Hepatocyte (in vitro differentiated cells): ENCODE measurements around the gene LRRFIP1. TPM values are rescaled to one million over a fixed set of nuclear protein-coding genes. Genes with fewer than 3 reads are reported as not detected.
A peak's percentile ranks its signal among the peaks of the same experiment; 100 is the strongest.

ENCODE experiments used
- DNase-seq: peaks from one replicate; pipeline ENCODE4 v3.0.0-alpha.2; 2016; ENCODE audit warnings: low spot score
- H2AFZ ChIP-seq: fragments of 200-600 bp; sonication (generic); 2 replicates; pipeline ENCODE4 v1.6.0; 2016; ENCODE audit warnings: antibody characterized with exemption, mild to moderate bottlenecking
- H3K27ac ChIP-seq: fragments of 200-600 bp; sonication (generic); 2 replicates; pipeline ENCODE4 v1.5.1; 2016; ENCODE audit warnings: mild to moderate bottlenecking
- H3K27me3 ChIP-seq: fragments of 200-600 bp; sonication (generic); 2 replicates; pipeline ENCODE4 v1.6.1; 2016
- H3K36me3 ChIP-seq: fragments of 200-600 bp; sonication (generic); replicated peaks from 2 replicates; pipeline ENCODE4 v1.5.1; 2016; ENCODE audit warnings: low read depth; ENCODE audit not compliant: insufficient read depth
- H3K4me1 ChIP-seq: fragments of 200-600 bp; sonication (generic); 2 replicates; pipeline ENCODE4 v1.5.1; 2016; ENCODE audit warnings: mild to moderate bottlenecking, moderate library complexity; ENCODE audit not compliant: insufficient read depth
- H3K4me2 ChIP-seq: fragments of 200-600 bp; sonication (generic); 2 replicates; pipeline ENCODE4 v1.6.0; 2016
- H3K4me3 ChIP-seq: fragments of 200-600 bp; sonication (generic); 2 replicates; pipeline ENCODE4 v1.5.1; 2016; ENCODE audit warnings: mild to moderate bottlenecking
- H3K79me2 ChIP-seq: fragments of 200-600 bp; sonication (generic); 2 replicates; pipeline ENCODE4 v1.6.0; 2017; ENCODE audit warnings: mild to moderate bottlenecking
- H3K9me2 ChIP-seq: fragments of 200-600 bp; sonication (generic); replicated peaks from 2 replicates; pipeline ENCODE4 v1.6.0; 2017; ENCODE audit warnings: mild to moderate bottlenecking; ENCODE audit not compliant: insufficient read depth
- H3K9me3 ChIP-seq: fragments of 200-600 bp; sonication (generic); 2 replicates; pipeline ENCODE4 v1.5.1; 2016; ENCODE audit warnings: low read depth, mild to moderate bottlenecking
- H4K20me1 ChIP-seq: fragments of 200-600 bp; sonication (generic); 2 replicates; pipeline ENCODE4 v1.6.0; 2016; ENCODE audit warnings: mild to moderate bottlenecking; ENCODE audit not compliant: insufficient read depth, poor library complexity, severe bottlenecking
- CTCF ChIP-seq: fragments of 200-600 bp; sonication (generic); IDR thresholded peaks from 2 replicates; pipeline ENCODE4 v1.5.1; 2016; ENCODE audit warnings: antibody characterized with exemption, mild to moderate bottlenecking; ENCODE audit not compliant: poor library complexity
- EZH2 ChIP-seq: fragments of 200-600 bp; sonication (generic); IDR thresholded peaks from 2 replicates; pipeline ENCODE4 v1.6.1; 2016; ENCODE audit warnings: antibody characterized with exemption, mild to moderate bottlenecking, borderline replicate concordance
- EZH2phosphoT487 ChIP-seq: fragments of 200-600 bp; sonication (generic); IDR thresholded peaks from one replicate; pipeline ENCODE4 v1.6.1; 2018; ENCODE audit warnings: antibody characterized with exemption, mild to moderate bottlenecking, low read depth, moderate library complexity; ENCODE audit not compliant: unreplicated experiment, severe bottlenecking
- WGBS: methylation state at CpG from one replicate; pipeline ENCODE4 v1.1.6; 2016; ENCODE audit warnings: low lambda C conversion rate; ENCODE audit errors: missing lambda C conversion rate; 5-methylcytosine and 5-hydroxymethylcytosine counted together
- polyA plus RNA-seq: library from polyadenylated mRNA; unstranded; fragments of >200 nt; fragmentation: Nextera tagmentation; extraction: Ambion mirVana; gene quantifications from 2 replicates; pipeline ENCODE4 v1.2.1, GENCODE V29; 2016
- total RNA-seq: library from RNA; depleted of rRNA; stranded (reverse); fragments of >200 nt; gene quantifications from 2 replicates; pipeline ENCODE4 v1.2.3, GENCODE V29; 2014

The LRRFIP1 gene
- total and polyA plus RNA-seq, 2 experiments from 2014 or later = 42.7 to 64.1 TPM

GRCh38 chr2:237701859-237702390, 74.5 kb downstream of the LRRFIP1 start:
- Histone ChIP-seq H3K9me3 (no peaks in the 10 kb centered on the region), H3K9me2 (no peaks in the 10 kb centered on the region), H2AFZ (no peak overlapping the region), H3K4me1 (peaks cover 69% of the 10 kb centered on the region), H3K27ac (peak overlapping the region; percentile 90), H3K79me2 (peaks cover 96% of the 10 kb centered on the region), H3K4me2 (peak overlapping the region; percentile 69), H3K27me3 (no peaks in the 10 kb centered on the region), H4K20me1 (peaks cover 62% of the 10 kb centered on the region), H3K36me3 (no peaks in the 10 kb centered on the region), H3K4me3 (no peak overlapping the region)
- WGBS = 59% methylated on average over 10 of the region's 10 CpGs
- no peak for DNase-seq
- no peak for TF ChIP-seq EZH2phosphoT487
- TF ChIP-seq CTCF = no peak
- no peak for TF ChIP-seq EZH2

GRCh38 chr2:237702441-237703391, 75.3 kb downstream of the LRRFIP1 start:
- H3K27me3 ChIP-seq = no peaks in the 10 kb centered on the region
- peaks cover 60% of the 10 kb centered on the region for H4K20me1 ChIP-seq
- H3K79me2 ChIP-seq = peaks cover 96% of the 10 kb centered on the region
- no peaks in the 10 kb centered on the region for H3K36me3 ChIP-seq
- no peaks in the 10 kb centered on the region for H3K9me3 ChIP-seq
- TF ChIP-seq EZH2 (no peak), CTCF (no peak), EZH2phosphoT487 (no peak)
- peak overlapping the region; percentile 69 for H3K4me2 ChIP-seq
- H3K4me1 ChIP-seq = peaks cover 61% of the 10 kb centered on the region
- DNase-seq = peak; percentile 72
- no peak overlapping the region for H2AFZ ChIP-seq
- 30% methylated on average over 17 of the region's 17 CpGs for WGBS
- H3K9me2 ChIP-seq = no peaks in the 10 kb centered on the region
- peak overlapping the region; percentile 90 for H3K27ac ChIP-seq
- H3K4me3 ChIP-seq = no peak overlapping the region

GRCh38 chr2:237704501-237705434, 77.4 kb downstream of the LRRFIP1 start:
- peak overlapping the region; percentile 90 for H3K27ac ChIP-seq
- DNase-seq = no peak
- H3K36me3 ChIP-seq = no peaks in the 10 kb centered on the region
- H3K4me1 ChIP-seq = peaks cover 52% of the 10 kb centered on the region
- 76% methylated on average over 15 of the region's 15 CpGs for WGBS
- no peak for TF ChIP-seq EZH2phosphoT487
- no peak for TF ChIP-seq EZH2
- TF ChIP-seq CTCF = no peak
- peak overlapping the region; percentile 22 for H3K4me2 ChIP-seq
- no peak overlapping the region for H3K4me3 ChIP-seq
- H2AFZ ChIP-seq = no peak overlapping the region
- no peaks in the 10 kb centered on the region for H3K9me3 ChIP-seq
- H3K27me3 ChIP-seq = no peaks in the 10 kb centered on the region
- H3K9me2 ChIP-seq = no peaks in the 10 kb centered on the region
- peaks cover 52% of the 10 kb centered on the region for H4K20me1 ChIP-seq
- peaks cover 96% of the 10 kb centered on the region for H3K79me2 ChIP-seq
